ENCODE results near the gene INF2. TPM values are rescaled to one million over a fixed set of nuclear protein-coding genes. Genes with fewer than 3 reads are reported as not detected.

The INF2 gene
- total RNA-seq, 3 donors from 2014 or later (not counting 1 experiment from before 2014, with no cell fraction given), result 12.7 to 21.9 (median 15.3) TPM

DNA sequence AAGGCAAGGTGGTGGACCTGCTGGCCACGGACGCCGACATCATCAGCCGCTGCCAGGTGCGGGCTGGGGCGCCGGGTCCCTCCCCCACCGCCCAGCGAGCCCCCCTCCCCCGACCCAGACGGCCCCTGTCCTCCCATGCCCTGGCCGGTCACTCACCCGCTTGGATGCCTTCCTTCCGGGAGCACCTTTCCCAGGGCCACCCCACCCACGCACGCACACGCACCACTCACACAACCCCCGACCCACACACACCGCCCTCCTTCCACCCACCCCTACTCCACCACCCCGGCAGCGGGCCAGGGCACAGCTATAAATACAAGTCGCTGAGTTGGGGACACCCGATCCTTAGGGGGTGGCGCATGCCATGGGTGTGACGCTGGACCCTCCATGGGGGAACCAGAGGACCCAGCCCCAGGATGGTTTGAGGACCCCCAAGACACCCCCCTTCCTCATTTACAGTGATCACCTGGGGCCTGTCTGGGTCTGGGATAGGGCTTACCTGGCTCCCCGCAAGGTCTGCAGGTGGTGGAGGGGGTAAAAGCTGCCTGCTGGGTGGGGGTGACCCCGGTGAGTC, 35.1 kb downstream of the INF2 start:
- H3K4me3 Mint-ChIP-seq, result peak overlapping the region; percentile 35
- ATAC-seq (peak in 2 of 3 donors; percentile 5 to 13), DNase-seq (peak in 1 of 2 donors; percentile 39)
- no peaks in the 10 kb centered on the region for H3K9me3 Mint-ChIP-seq
- TF ChIP-seq, protein P1, sequence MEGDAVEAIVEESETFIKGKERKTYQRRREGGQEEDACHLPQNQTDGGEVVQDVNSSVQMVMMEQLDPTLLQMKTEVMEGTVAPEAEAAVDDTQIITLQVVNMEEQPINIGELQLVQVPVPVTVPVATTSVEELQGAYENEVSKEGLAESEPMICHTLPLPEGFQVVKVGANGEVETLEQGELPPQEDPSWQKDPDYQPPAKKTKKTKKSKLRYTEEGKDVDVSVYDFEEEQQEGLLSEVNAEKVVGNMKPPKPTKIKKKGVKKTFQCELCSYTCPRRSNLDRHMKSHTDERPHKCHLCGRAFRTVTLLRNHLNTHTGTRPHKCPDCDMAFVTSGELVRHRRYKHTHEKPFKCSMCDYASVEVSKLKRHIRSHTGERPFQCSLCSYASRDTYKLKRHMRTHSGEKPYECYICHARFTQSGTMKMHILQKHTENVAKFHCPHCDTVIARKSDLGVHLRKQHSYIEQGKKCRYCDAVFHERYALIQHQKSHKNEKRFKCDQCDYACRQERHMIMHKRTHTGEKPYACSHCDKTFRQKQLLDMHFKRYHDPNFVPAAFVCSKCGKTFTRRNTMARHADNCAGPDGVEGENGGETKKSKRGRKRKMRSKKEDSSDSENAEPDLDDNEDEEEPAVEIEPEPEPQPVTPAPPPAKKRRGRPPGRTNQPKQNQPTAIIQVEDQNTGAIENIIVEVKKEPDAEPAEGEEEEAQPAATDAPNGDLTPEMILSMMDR (IDR thresholded peaks at IDR 0.05), result no peak
- H3K27ac Mint-ChIP-seq, result no peak overlapping the region
- Histone ChIP-seq H3K27ac (ENCODE audit: low read length) (no peak overlapping the region), H3K27me3 (ENCODE audit: control insufficient read depth, insufficient read depth, low read length) (no peaks in the 10 kb centered on the region), H3K9me3 (ENCODE audit: control insufficient read depth, insufficient read depth, low read length) (no peaks in the 10 kb centered on the region), H3K4me3 (ENCODE audit: low read length) (peak overlapping the region; percentile 17), H3K4me1 (ENCODE audit: control insufficient read depth, insufficient read depth, low read length) (peaks cover 11% of the 10 kb centered on the region), H3K36me3 (ENCODE audit: control insufficient read depth, insufficient read depth, low read length) (no peaks in the 10 kb centered on the region)
- intact Hi-C loops (cut with micrococcal nuclease), result loop anchor here (1.0 kb wide), 1 partner anchor 29 kb away; the partner anchor contains the start of gene SIVA1
- peaks cover 0 to 5% of the 10 kb centered on the region in 2 donors for H3K27me3 Mint-ChIP-seq (ENCODE audit: low read depth in 2 of 2)
- H3K4me1 Mint-ChIP-seq, result peaks cover 0 to 14% of the 10 kb centered on the region in 2 donors
- H3K36me3 Mint-ChIP-seq, result no peaks in the 10 kb centered on the region
- WGBS (ENCODE audit: insufficient coverage), result 7% methylated on average over 27 of the region's 27 CpGs

DNA sequence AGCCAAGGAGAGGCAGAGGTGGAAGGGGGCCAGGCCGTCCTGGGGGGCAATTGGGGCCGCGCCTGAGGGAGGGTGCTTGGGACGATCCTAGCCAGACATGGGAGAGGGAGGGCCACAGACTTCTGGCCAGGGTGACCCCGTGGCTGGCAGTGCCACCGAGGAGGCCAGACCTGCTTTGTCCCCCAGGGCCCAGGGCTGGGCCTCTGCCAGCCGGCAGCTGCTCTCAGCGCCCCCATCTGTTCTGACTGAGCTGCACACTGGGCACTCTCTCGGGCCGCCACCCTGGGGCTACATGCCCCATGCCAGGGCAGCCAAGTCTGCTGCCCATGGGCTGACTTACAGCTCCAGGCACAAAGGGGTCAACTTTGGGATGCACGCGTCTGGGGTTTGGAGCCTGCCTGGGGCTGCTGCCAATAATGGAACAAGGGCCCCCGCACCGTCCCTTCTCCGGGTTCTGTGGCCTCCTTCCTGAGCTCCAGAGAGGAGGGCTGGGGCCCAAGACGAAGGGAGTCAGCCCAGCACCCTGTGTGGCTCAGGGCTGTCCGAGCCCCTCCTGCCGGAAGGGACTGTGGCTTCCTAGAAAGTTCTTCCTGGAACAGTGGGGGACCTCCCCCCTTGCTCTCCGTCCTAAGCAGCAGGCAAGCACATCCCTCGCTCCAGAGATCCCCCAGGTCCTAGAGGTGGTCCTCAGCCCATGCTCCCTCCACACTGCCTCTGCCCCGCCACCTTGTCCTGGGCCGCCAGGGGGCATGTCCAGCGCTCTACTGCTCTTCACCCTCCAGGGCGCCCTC, 35.8 kb downstream of the INF2 start:
- intact Hi-C loops (cut with micrococcal nuclease), result loop anchor here (1.0 kb wide), 1 partner anchor 28 kb away; the partner anchor contains the start of gene SIVA1
- H3K27ac Mint-ChIP-seq, result no peak overlapping the region
- H3K9me3 Mint-ChIP-seq, result no peaks in the 10 kb centered on the region
- H3K36me3 Mint-ChIP-seq, result no peaks in the 10 kb centered on the region
- DNase-seq, result no peak
- Histone ChIP-seq H3K27me3 (ENCODE audit: control insufficient read depth, insufficient read depth, low read length) (no peaks in the 10 kb centered on the region), H3K36me3 (ENCODE audit: control insufficient read depth, insufficient read depth, low read length) (no peaks in the 10 kb centered on the region), H3K9me3 (ENCODE audit: control insufficient read depth, insufficient read depth, low read length) (no peaks in the 10 kb centered on the region), H3K4me3 (ENCODE audit: low read length) (no peak overlapping the region), H3K27ac (ENCODE audit: low read length) (no peak overlapping the region), H3K4me1 (ENCODE audit: control insufficient read depth, insufficient read depth, low read length) (peaks cover 11% of the 10 kb centered on the region)
- H3K4me1 Mint-ChIP-seq, result peaks cover 0 to 14% of the 10 kb centered on the region in 2 donors
- ATAC-seq, result no peak
- 73% methylated on average over 24 of the region's 24 CpGs for WGBS (ENCODE audit: insufficient coverage)
- TF ChIP-seq, protein P1 (IDR thresholded peaks at IDR 0.05), result no peak
- peak overlapping the region; percentile 61 for H3K4me3 Mint-ChIP-seq
- H3K27me3 Mint-ChIP-seq (ENCODE audit: low read depth in 2 of 2), result peaks cover 0 to 5% of the 10 kb centered on the region in 2 donors

DNA sequence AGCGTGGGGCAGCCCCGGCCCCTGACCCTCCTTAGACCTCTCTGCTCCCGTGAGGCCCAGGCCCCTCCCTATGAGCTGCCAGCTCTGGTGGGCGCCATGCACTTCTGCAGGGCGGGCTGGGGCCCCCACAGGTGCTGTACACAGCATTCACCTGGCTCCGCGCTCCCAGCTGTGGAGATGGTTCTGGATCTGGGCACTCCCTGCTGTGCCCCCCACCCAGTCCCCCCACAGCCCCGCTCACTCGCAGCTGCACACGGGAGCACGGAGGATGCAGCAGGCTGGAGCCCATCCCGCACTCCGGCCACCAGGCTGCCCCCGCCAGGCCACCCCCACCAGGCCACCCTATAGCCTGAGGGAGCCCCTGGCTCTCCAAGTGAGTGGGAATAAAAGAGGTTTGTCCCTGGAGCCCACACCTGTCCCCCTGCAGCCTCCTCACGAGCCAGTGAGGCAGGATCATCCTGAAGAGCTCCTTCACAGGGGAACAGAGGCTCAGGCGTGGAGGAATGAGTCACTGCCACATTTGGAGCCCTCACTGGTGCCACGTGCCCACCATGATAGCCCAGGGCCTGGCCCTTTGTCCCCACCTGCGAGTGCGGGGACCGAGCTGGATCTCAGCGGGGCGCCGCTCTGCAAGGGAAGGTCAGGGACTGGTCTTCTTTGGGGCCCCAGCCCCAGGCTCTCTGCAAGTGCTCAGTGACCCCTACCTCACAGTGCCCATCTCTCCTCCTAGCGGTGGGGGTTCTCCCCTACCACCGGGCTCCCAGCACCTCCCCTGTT, 36.5 kb downstream of the INF2 start:
- Mint-ChIP-seq H3K4me1 (peaks cover 0 to 14% of the 10 kb centered on the region in 2 donors), H3K9me3 (no peaks in the 10 kb centered on the region), H3K27ac (no peak overlapping the region), H3K4me3 (peak overlapping the region; percentile 61), H3K27me3 (ENCODE audit: low read depth in 2 of 2) (peaks cover 0 to 5% of the 10 kb centered on the region in 2 donors), H3K36me3 (no peaks in the 10 kb centered on the region)
- Histone ChIP-seq H3K27ac (ENCODE audit: low read length) (no peak overlapping the region), H3K9me3 (ENCODE audit: control insufficient read depth, insufficient read depth, low read length) (no peaks in the 10 kb centered on the region), H3K4me3 (ENCODE audit: low read length) (no peak overlapping the region), H3K36me3 (ENCODE audit: control insufficient read depth, insufficient read depth, low read length) (no peaks in the 10 kb centered on the region), H3K27me3 (ENCODE audit: control insufficient read depth, insufficient read depth, low read length) (no peaks in the 10 kb centered on the region), H3K4me1 (ENCODE audit: control insufficient read depth, insufficient read depth, low read length) (peaks cover 11% of the 10 kb centered on the region)
- ATAC-seq (no peak), DNase-seq (no peak)
- 92% methylated on average over 25 of the region's 25 CpGs for WGBS (ENCODE audit: insufficient coverage)
- intact Hi-C loops (cut with micrococcal nuclease), result no loop called here
- TF ChIP-seq, protein P1 (IDR thresholded peaks at IDR 0.05), result no peak
